Measurements from ENCODE around the gene KANK3. TPM values are rescaled to one million over a fixed set of nuclear protein-coding genes. Genes with fewer than 3 reads are reported as not detected.
A peak's percentile ranks its signal among the peaks of the same experiment; 100 is the strongest.
"Not testable (repeated sequence)": the region's sequence is repeated elsewhere in the genome, so short reads cannot be mapped to it uniquely, and the experiment has no call there.

The KANK3 gene
- total RNA-seq, 4 donors from 2014 or later, result 4.1 to 36.6 (median 24.8) TPM

- H3K9me3 ChIP-seq, result no peaks in the 10 kb centered on the region
- no peak for DNase-seq
- intact Hi-C loops (cut with DNase I; ENCODE audit: low total_unique reads), result no loop called here
- TF ChIP-seq POLR2A (IDR thresholded peaks at IDR 0.05) (no peak), CTCF (IDR thresholded peaks at IDR 0.05) (no peak)
- no peak overlapping the region for H3K27ac ChIP-seq
- no peaks in the 10 kb centered on the region for H3K36me3 ChIP-seq
- H3K27me3 ChIP-seq, result peaks cover 0 to 9% of the 10 kb centered on the region in 2 donors
- H3K4me3 ChIP-seq, result peak overlapping the region in 1 of 2 donors; percentile 39
- H3K4me1 ChIP-seq, result no peaks in the 10 kb centered on the region
Measured at GRCh38 chr19:8343483-8343844, 402 bp upstream of the KANK3 start.

- H3K27ac ChIP-seq, result peak overlapping the region; percentile 75 to 83
- H3K36me3 ChIP-seq, result no peaks in the 10 kb centered on the region
- DNase-seq, result no peak
- peaks cover 0 to 9% of the 10 kb centered on the region in 2 donors for H3K27me3 ChIP-seq
- H3K9me3 ChIP-seq, result no peaks in the 10 kb centered on the region
- no peaks in the 10 kb centered on the region for H3K4me1 ChIP-seq
- TF ChIP-seq CTCF (IDR thresholded peaks at IDR 0.05) (no peak), POLR2A (IDR thresholded peaks at IDR 0.05) (no peak)
- H3K4me3 ChIP-seq, result peak overlapping the region; percentile 31 to 39
- intact Hi-C loops (cut with DNase I; ENCODE audit: low total_unique reads), result no loop called here
Measured at GRCh38 chr19:8342316-8342683, 762 bp downstream of the KANK3 start.

- H3K27me3 ChIP-seq; intact Hi-C loops (cut with DNase I; ENCODE audit: low total_unique reads); DNase-seq; H3K36me3 ChIP-seq; H3K4me1 ChIP-seq; H3K4me3 ChIP-seq; H3K9me3 ChIP-seq: not testable (repeated sequence)
- peak overlapping the region; percentile 75 to 83 for H3K27ac ChIP-seq
Measured at GRCh38 chr19:8341504-8341903, 1.6 kb downstream of the KANK3 start.

GRCh38 chr19:8340341-8341096 is 2.5 kb downstream of the KANK3 start:
- TF ChIP-seq CTCF (IDR thresholded peaks at IDR 0.05), result peak in 1 of 4 experiments; percentile 33
- no peak for TF ChIP-seq POLR2A (IDR thresholded peaks at IDR 0.05)
- Histone ChIP-seq H3K27me3 (peaks cover 0 to 9% of the 10 kb centered on the region in 2 donors), H3K9me3 (no peaks in the 10 kb centered on the region), H3K27ac (peak overlapping the region in 1 of 2 donors; percentile 83), H3K4me3 (no peak overlapping the region), H3K4me1 (peaks cover 0 to under 1% of the 10 kb centered on the region in 2 donors), H3K36me3 (no peaks in the 10 kb centered on the region)
- intact Hi-C loops (cut with DNase I; ENCODE audit: low total_unique reads), result no loop called here
- DNase-seq, result peak; percentile 59 to 82

- H3K4me3 ChIP-seq, result no peak overlapping the region
- H3K9me3 ChIP-seq, result no peaks in the 10 kb centered on the region
- DNase-seq, result no peak
- intact Hi-C loops (cut with DNase I; ENCODE audit: low total_unique reads), result no loop called here
- H3K4me1 ChIP-seq, result peaks cover 0 to 13% of the 10 kb centered on the region in 2 donors
- peaks cover 0 to 14% of the 10 kb centered on the region in 2 donors for H3K27me3 ChIP-seq
- no peaks in the 10 kb centered on the region for H3K36me3 ChIP-seq
- no peak overlapping the region for H3K27ac ChIP-seq
- no peak for TF ChIP-seq CTCF (IDR thresholded peaks at IDR 0.05)
- no peak for TF ChIP-seq POLR2A (IDR thresholded peaks at IDR 0.05)
Measured at GRCh38 chr19:8338835-8339234, 4.2 kb downstream of the KANK3 start.

All from uterus (tissue), 4 donors.